Activated CD4-positive, alpha-beta T cell treated with anti-CD3 and anti-CD28 coated beads for 24 hours (primary cell): Measurements from ENCODE around the gene RXYLT1.

Experiments
- DNase-seq, 2 donors: peaks; one replicate each; pipeline ENCODE4 v3.0.0-alpha.2; 2020; ENCODE audit warnings: low read depth in 2 of 2

The RXYLT1 gene

GRCh38 chr12:63843254-63843720 lies 63.6 kb downstream of the RXYLT1 start:
- DNase-seq, result no peak

GRCh38 chr12:63843721-63844390 lies 64.1 kb downstream of the RXYLT1 start:
- peak; percentile 51 to 66 for DNase-seq

- DNase-seq, result no peak
Observed at GRCh38 chr12:63844391-63845341, 65.0 kb downstream of the RXYLT1 start, which contains the start of gene SRGAP1. TSS of gene SRGAP1 (plus strand) at chr12:63844700. CDS start at chr12:63844817, 117 bp downstream.

GRCh38 chr12:63845726-63846125 lies 66.0 kb downstream of the RXYLT1 start:
- DNase-seq, result no peak

- DNase-seq, result no peak
Observed at GRCh38 chr12:63846238-63846967, 66.7 kb downstream of the RXYLT1 start.

- DNase-seq, result no peak
Observed at GRCh38 chr12:63848450-63848849, 68.7 kb downstream of the RXYLT1 start.

GRCh38 chr12:63849106-63849620 lies 69.5 kb downstream of the RXYLT1 start:
- no peak for DNase-seq

GRCh38 chr12:63849641-63850040 lies 69.9 kb downstream of the RXYLT1 start:
- no peak for DNase-seq

GRCh38 chr12:63853978-63854377 lies 74.3 kb downstream of the RXYLT1 start:
- no peak for DNase-seq

- no peak for DNase-seq
Observed at GRCh38 chr12:63855299-63855698, 75.6 kb downstream of the RXYLT1 start.

- no peak for DNase-seq
Observed at GRCh38 chr12:63857771-63858670, 78.3 kb downstream of the RXYLT1 start.
